NCI-H128 (cell line): ENCODE measurements around the gene HACD2.
"Not testable (repeated sequence)": the region's sequence is repeated elsewhere in the genome, so short reads cannot be mapped to it uniquely, and the experiment has no call there.

Experiments
- DNase-seq: peaks from one replicate; lab custom pipeline; 2025; ENCODE audit not compliant: unreplicated experiment; lab: John Stamatoyannopoulos, UW

Gene HACD2

GRCh38 chr3:123527046-123527445 is 57.8 kb downstream of the HACD2 start:
- DNase-seq: no peak

- no peak for DNase-seq
These were observed 58.4 kb downstream of the HACD2 start for GRCh38 chr3:123526474-123526873.

- no peak for DNase-seq
These were observed 59.4 kb downstream of the HACD2 start for GRCh38 chr3:123525433-123525832.

- DNase-seq: no peak
These were observed 59.9 kb downstream of the HACD2 start for GRCh38 chr3:123524981-123525380.

GRCh38 chr3:123523023-123523412 is 61.8 kb downstream of the HACD2 start:
- no peak for DNase-seq

GRCh38 chr3:123522320-123523022 is 62.4 kb downstream of the HACD2 start:
- DNase-seq: no peak

- no peak for DNase-seq
These were observed 63.5 kb downstream of the HACD2 start for GRCh38 chr3:123521179-123521969.

GRCh38 chr3:123520656-123521055 is 64.2 kb downstream of the HACD2 start:
- DNase-seq: no peak

- no peak for DNase-seq
These were observed 65.9 kb downstream of the HACD2 start for GRCh38 chr3:123518892-123519485.

- DNase-seq: no peak
These were observed 73.1 kb downstream of the HACD2 start for GRCh38 chr3:123511726-123512125.

GRCh38 chr3:123511084-123511483 is 73.8 kb downstream of the HACD2 start:
- no peak for DNase-seq

- no peak for DNase-seq
These were observed 76.7 kb downstream of the HACD2 start for GRCh38 chr3:123508178-123508577.

GRCh38 chr3:123505820-123506219 is 79.0 kb downstream of the HACD2 start:
- no peak for DNase-seq

GRCh38 chr3:123503203-123503602 is 81.7 kb downstream of the HACD2 start:
- no peak for DNase-seq

- no peak for DNase-seq
These were observed 85.5 kb downstream of the HACD2 start for GRCh38 chr3:123499322-123499721.

- DNase-seq: no peak
These were observed 86.1 kb downstream of the HACD2 start for GRCh38 chr3:123498761-123499160.

GRCh38 chr3:123493912-123494311 is 90.9 kb downstream of the HACD2 start:
- no peak for DNase-seq

GRCh38 chr3:123491966-123492587 is 92.8 kb downstream of the HACD2 start:
- no peak for DNase-seq

GRCh38 chr3:123489400-123490004 is 95.4 kb downstream of the HACD2 start:
- peak; percentile 42 for DNase-seq

- no peak for DNase-seq
These were observed 96.1 kb downstream of the HACD2 start for GRCh38 chr3:123488645-123489347.

- DNase-seq: not testable (repeated sequence)
These were observed 97.8 kb downstream of the HACD2 start for GRCh38 chr3:123487063-123487462.
